Uterus (tissue), 4 donors: ENCODE measurements around the gene AUH. TPM values are rescaled to one million over a fixed set of nuclear protein-coding genes. Genes with fewer than 3 reads are reported as not detected.
A peak's percentile ranks its signal among the peaks of the same experiment; 100 is the strongest.

Experiments
- DNase-seq, 2 donors: peaks; one replicate each; pipeline ENCODE4 v3.0.0-alpha.2; 2019 to 2020
- H3K27ac ChIP-seq, 2 donors: fragments of 200-600 bp; sonication (generic); 1 replicate in 1 of 2; 2 replicates in 1 of 2; pipeline ENCODE4 v1.5.1; 2016 to 2018
- H3K27me3 ChIP-seq, 2 donors: fragments of 200-600 bp; sonication (generic); one replicate each; pipeline ENCODE4 v1.5.1; 2018 to 2019; ENCODE audit warnings: control low read depth in 1 of 2
- H3K36me3 ChIP-seq, 2 donors: fragments of 200-600 bp; sonication (generic); one replicate each; pipeline ENCODE4 v1.5.1; 2019; ENCODE audit warnings: control low read depth in 1 of 2
- H3K4me1 ChIP-seq, 2 donors: fragments of 200-600 bp; sonication (generic); one replicate each; pipeline ENCODE4 v1.5.1; 2018 to 2019; ENCODE audit warnings: control low read depth in 1 of 2
- H3K4me3 ChIP-seq, 2 donors: fragments of 200-600 bp; sonication (generic); 1 replicate in 1 of 2; 2 replicates in 1 of 2; pipeline ENCODE4 v1.5.1; 2018 to 2019; ENCODE audit warnings: mild to moderate bottlenecking in 1 of 2
- H3K9me3 ChIP-seq, 2 donors: fragments of 200-600 bp; sonication (generic); one replicate each; pipeline ENCODE4 v1.5.1; 2019; ENCODE audit warnings: control low read depth in 1 of 2
- POLR2A ChIP-seq, 2 donors: fragments of 450-650 bp; IDR thresholded peaks; one replicate each; pipeline ENCODE4 v1.6.1; 2016; ENCODE audit warnings: antibody characterized with exemption in 2 of 2, mild to moderate bottlenecking in 1 of 2, moderate library complexity in 1 of 2
- intact Hi-C: fragments of 100-400 bp; cut with DNase I; formaldehyde crosslinking; loops from one replicate; pipeline ENCODE4 v1.15.1; 2023; ENCODE audit warnings: low total_unique reads
- total RNA-seq, 4 donors: library from RNA; depleted of rRNA in 3 of 4; stranded (reverse); fragments of >200 nt in 3 of 4; gene quantifications; one replicate each; pipeline versions ENCODE4 v1.1.0 to v1.2.4, GENCODE V29; 2014 to 2023
- TF ChIP-seq, protein P1 (sequence below), 4 experiments: fragments of 200-600 bp in 2 of 4; fragments of 450-650 bp in 2 of 4; sonication (generic) in 2 of 4; IDR thresholded peaks; one replicate each; pipeline ENCODE4 v1.5.1; 2016 to 2019; ENCODE audit warnings: antibody characterized with exemption in 4 of 4, mild to moderate bottlenecking in 2 of 4, moderate library complexity in 1 of 4
- donor health status: DM: yes; HTN: yes; CAD: no.

The AUH gene
- total RNA-seq, 4 donors from 2014 or later = 4.4 to 36.7 (median 23.7) TPM

DNA sequence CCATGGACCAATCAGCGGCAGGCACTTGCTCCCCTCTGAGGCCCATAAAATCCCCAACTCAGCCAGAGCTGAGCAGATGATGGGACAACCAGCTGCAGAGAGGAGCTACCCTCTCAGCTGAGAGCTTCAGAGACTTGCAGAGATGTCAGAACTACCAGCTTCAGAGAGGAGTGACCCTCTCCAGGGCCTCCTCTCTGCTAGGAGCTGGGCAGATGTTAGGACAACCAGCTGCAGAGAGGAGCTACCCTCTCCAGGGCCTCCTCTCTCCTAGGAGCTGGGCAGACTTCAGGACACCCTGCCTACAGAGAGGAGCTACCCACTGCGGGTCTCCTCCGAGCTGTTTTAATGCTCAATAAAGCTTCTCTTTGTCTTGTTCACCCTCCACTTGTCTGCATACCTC is 3.0 kb upstream of the AUH start:
- no peak overlapping the region for H3K27ac ChIP-seq
- TF ChIP-seq, protein P1, sequence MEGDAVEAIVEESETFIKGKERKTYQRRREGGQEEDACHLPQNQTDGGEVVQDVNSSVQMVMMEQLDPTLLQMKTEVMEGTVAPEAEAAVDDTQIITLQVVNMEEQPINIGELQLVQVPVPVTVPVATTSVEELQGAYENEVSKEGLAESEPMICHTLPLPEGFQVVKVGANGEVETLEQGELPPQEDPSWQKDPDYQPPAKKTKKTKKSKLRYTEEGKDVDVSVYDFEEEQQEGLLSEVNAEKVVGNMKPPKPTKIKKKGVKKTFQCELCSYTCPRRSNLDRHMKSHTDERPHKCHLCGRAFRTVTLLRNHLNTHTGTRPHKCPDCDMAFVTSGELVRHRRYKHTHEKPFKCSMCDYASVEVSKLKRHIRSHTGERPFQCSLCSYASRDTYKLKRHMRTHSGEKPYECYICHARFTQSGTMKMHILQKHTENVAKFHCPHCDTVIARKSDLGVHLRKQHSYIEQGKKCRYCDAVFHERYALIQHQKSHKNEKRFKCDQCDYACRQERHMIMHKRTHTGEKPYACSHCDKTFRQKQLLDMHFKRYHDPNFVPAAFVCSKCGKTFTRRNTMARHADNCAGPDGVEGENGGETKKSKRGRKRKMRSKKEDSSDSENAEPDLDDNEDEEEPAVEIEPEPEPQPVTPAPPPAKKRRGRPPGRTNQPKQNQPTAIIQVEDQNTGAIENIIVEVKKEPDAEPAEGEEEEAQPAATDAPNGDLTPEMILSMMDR (IDR thresholded peaks at IDR 0.05) = no peak
- TF ChIP-seq POLR2A (IDR thresholded peaks at IDR 0.05) = no peak
- peaks cover 0 to under 1% of the 10 kb centered on the region in 2 donors for H3K4me1 ChIP-seq
- no peaks in the 10 kb centered on the region for H3K9me3 ChIP-seq
- H3K27me3 ChIP-seq = no peaks in the 10 kb centered on the region
- intact Hi-C loops = no loop called here
- no peak overlapping the region for H3K4me3 ChIP-seq
- no peaks in the 10 kb centered on the region for H3K36me3 ChIP-seq
- no peak for DNase-seq

DNA sequence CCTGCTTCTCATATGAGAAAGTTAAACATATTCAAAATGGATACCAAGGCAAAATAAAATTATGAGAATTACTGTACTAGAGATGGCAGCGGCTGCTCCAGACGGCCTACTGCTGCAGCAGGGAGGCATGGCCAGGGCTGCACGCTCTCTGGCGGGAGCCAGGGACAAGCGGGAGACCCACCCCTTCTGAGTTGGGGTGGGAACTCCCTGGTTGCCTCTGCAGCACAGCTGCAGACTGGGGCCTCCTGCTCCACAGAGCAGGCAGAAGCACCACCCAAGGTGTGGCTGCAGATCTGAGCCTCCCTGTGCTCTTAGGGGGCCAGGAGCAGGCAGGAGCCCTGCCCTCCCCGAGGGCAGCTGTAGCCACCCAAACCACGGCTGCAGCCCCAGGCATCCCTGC is 2.3 kb upstream of the AUH start:
- Histone ChIP-seq H3K4me1 (peaks cover 0 to 3% of the 10 kb centered on the region in 2 donors), H3K27ac (no peak overlapping the region), H3K36me3 (no peaks in the 10 kb centered on the region), H3K9me3 (no peaks in the 10 kb centered on the region), H3K27me3 (no peaks in the 10 kb centered on the region), H3K4me3 (no peak overlapping the region)
- no peak for TF ChIP-seq POLR2A (IDR thresholded peaks at IDR 0.05)
- TF ChIP-seq, protein P1 (IDR thresholded peaks at IDR 0.05) = no peak
- DNase-seq = no peak
- intact Hi-C loops = no loop called here

DNA sequence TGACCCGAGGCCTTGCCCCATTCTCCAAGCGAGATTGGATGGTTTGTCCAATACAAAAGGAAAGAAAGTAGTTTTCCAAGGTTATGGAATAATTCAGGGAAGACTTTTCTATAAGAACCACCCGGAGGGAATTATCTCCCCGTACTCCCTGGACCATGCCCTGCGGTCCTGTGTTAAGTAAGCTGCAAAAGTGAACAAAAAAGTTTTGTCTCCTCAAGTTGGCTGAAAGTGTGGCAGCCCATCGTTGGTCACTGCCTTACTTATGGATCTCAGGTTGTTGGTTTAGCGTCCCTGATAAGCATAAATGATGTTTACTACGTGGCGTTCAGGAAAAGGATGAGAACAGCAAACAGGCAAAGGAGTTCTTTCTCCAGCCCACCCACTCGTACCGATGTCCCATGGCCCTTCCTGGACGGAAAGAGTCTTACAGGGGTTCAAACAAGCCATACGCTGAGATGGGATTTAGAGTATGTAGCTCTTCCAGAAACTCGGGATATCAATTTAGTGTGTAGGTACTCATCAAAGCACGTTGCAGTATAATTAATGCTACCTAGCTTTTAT is 413 bp upstream of the AUH start:
- no peak for DNase-seq
- peaks cover 0 to 3% of the 10 kb centered on the region in 2 donors for H3K4me1 ChIP-seq
- H3K27me3 ChIP-seq = no peaks in the 10 kb centered on the region
- TF ChIP-seq, protein P1 (IDR thresholded peaks at IDR 0.05) = no peak
- no peak for TF ChIP-seq POLR2A (IDR thresholded peaks at IDR 0.05)
- H3K36me3 ChIP-seq = no peaks in the 10 kb centered on the region
- intact Hi-C loops = no loop called here
- H3K27ac ChIP-seq = peak overlapping the region; percentile 90 to 96
- H3K4me3 ChIP-seq = peak overlapping the region; percentile 93 to 97
- H3K9me3 ChIP-seq = no peaks in the 10 kb centered on the region

DNA sequence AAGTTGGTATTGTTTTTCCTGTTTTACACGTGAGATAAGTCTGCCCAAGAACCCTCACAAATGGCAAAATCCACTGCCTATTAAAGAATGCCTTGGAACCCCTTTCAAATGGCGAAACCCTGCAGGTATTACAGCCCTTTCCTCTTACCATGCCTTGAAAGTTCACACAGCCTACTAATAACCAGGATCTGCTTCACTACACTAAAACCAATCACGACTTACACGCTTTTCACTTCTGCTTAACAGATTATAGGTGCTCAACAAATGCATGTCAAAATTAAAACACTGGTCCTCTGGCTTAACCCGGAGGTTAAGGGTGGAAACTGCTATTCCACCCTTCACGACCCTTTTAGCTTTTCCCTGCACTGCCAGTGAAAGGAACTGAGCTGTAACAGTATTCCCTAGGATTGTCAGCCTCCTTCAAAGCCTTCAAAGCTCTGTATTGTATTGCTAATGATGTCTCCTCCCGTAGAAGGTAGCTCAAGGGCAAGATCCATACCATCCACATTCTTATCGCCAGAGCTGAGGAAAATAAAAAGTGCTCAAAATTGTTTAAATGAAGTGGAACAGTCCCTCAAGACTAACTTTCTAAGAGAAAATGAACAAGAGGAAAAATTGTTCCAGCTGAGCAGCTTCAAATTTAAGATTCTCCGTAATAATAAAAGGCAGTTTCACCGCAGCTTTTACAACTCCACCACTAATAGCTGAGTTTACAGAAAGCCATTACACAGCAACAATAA is 997 bp downstream of the AUH start:
- peaks cover 0 to 3% of the 10 kb centered on the region in 2 donors for H3K4me1 ChIP-seq
- TF ChIP-seq, protein P1 (IDR thresholded peaks at IDR 0.05) = no peak
- TF ChIP-seq POLR2A (IDR thresholded peaks at IDR 0.05) = no peak
- DNase-seq = no peak
- H3K9me3 ChIP-seq = no peaks in the 10 kb centered on the region
- H3K4me3 ChIP-seq = peak overlapping the region; percentile 93 to 97
- no peaks in the 10 kb centered on the region for H3K36me3 ChIP-seq
- H3K27ac ChIP-seq = peak overlapping the region; percentile 90 to 96
- no peaks in the 10 kb centered on the region for H3K27me3 ChIP-seq
- intact Hi-C loops = no loop called here

DNA sequence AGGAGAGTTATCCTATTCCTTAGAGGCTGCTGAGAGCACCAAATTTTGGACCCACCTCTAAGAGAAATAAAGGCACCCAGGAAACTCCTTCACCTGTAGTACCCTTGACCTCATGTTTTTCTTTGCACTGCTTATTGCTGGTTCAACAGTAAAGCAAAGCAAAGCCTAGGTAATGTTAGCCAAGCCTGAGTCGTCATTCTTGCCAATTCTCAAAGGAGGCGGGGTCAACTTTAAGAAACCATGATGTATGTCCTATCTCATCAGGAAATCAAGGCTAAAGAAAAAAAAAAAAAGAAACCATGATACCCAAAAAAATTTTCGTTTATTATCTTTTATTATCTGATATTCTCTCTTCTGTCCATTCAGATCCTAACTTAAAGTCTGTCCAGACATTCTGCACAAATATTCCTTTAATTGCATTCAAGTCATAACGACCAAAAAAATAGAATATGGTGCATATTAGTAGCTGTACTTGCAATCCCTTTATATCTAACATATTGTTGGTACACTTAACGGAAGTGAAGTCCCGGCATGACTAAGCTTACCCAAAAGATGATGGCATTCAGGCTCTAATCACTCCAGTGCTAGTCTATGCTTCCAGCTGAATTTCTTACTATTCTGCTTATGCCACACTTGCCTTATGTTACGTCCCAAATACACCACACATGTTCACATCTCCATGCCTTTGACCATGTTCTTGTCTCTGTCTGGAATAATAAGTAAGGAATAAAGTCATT is 1.8 kb downstream of the AUH start:
- Histone ChIP-seq H3K4me1 (peaks cover 0 to 3% of the 10 kb centered on the region in 2 donors), H3K27ac (peak overlapping the region in 1 of 2 donors; percentile 90), H3K27me3 (no peaks in the 10 kb centered on the region), H3K4me3 (peak overlapping the region in 1 of 2 donors; percentile 93), H3K9me3 (no peaks in the 10 kb centered on the region), H3K36me3 (no peaks in the 10 kb centered on the region)
- TF ChIP-seq, protein P1 (IDR thresholded peaks at IDR 0.05) = no peak
- no peak for TF ChIP-seq POLR2A (IDR thresholded peaks at IDR 0.05)
- intact Hi-C loops = no loop called here
- DNase-seq = no peak
